ENCODE measurements around the gene BCKDK.
A peak's percentile ranks its signal among the peaks of the same experiment; 100 is the strongest.

BCKDK gene

GRCh38 chr16:31108794-31109558 lies 790 bp downstream of the BCKDK start:
- TF ChIP-seq, protein P1, sequence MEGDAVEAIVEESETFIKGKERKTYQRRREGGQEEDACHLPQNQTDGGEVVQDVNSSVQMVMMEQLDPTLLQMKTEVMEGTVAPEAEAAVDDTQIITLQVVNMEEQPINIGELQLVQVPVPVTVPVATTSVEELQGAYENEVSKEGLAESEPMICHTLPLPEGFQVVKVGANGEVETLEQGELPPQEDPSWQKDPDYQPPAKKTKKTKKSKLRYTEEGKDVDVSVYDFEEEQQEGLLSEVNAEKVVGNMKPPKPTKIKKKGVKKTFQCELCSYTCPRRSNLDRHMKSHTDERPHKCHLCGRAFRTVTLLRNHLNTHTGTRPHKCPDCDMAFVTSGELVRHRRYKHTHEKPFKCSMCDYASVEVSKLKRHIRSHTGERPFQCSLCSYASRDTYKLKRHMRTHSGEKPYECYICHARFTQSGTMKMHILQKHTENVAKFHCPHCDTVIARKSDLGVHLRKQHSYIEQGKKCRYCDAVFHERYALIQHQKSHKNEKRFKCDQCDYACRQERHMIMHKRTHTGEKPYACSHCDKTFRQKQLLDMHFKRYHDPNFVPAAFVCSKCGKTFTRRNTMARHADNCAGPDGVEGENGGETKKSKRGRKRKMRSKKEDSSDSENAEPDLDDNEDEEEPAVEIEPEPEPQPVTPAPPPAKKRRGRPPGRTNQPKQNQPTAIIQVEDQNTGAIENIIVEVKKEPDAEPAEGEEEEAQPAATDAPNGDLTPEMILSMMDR (IDR thresholded peaks at IDR 0.05; ENCODE audit: insufficient read depth, low read depth, low read length, missing control alignments), result no peak
- DNase-seq (ENCODE audit: low read depth), result no peak
- H3K4me3 ChIP-seq (ENCODE audit: low read depth, low read length), result peak overlapping the region; percentile 96

DNA sequence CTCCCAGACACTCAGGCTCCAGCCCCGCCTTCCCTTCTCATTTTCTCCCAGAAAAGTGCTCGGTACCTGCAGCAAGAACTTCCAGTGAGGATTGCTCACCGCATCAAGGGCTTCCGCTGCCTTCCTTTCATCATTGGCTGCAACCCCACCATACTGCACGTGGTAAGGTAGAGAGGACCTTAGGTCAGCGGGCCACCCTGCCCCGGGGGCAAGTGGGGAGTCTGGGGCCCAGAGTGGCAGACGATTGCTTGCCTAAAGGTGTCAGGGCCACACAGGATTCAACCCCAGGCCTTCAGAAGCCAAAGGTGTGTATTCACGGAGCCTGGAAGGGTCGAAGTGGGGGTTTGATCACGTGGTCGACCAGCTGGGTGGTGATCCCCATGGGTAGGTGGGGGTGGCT lies 1.4 kb downstream of the BCKDK start:
- TF ChIP-seq, protein P1 (IDR thresholded peaks at IDR 0.05; ENCODE audit: insufficient read depth, low read depth, low read length, missing control alignments), result no peak
- no peak overlapping the region for H3K4me3 ChIP-seq (ENCODE audit: low read depth, low read length)
- no peak for DNase-seq (ENCODE audit: low read depth)

DNA sequence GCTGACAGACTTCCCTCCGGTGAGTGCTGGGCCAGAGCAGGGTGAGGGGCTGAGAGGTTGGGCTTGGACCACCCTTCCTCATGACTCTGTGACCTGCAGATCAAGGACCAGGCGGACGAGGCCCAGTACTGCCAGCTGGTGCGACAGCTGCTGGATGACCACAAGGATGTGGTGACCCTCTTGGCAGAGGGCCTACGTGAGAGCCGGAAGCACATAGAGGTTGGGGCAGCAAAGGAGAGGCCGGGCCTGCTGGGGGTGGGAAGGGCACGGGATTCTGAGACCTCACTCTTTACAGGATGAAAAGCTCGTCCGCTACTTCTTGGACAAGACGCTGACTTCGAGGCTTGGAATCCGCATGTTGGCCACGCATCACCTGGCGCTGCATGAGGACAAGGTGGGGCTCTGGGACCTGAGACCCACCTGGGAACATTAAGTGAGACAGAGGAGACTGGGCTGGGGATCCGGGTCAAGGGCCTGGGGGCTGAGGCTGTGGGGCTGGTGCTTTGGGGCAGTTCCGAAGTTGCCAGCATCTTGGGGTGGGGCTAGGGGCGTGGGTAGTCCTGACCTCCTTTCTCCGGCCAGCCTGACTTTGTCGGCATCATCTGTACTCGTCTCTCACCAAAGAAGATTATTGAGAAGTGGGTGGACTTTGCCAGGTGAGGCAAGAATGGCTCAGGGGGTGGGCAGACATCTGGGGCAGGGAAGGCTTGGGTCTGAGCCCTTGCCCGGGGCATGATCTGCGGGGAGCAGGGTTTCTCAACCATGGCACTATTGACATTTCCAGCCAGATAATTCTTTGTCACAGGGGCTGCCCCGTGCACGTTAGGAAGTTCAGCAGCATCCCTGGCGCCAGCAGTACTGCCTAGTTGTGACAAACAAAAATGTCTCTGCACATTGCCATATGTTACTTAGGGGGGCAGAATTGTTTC lies 2.2 kb downstream of the BCKDK start:
- no peak for DNase-seq (ENCODE audit: low read depth)
- no peak overlapping the region for H3K4me3 ChIP-seq (ENCODE audit: low read depth, low read length)
- TF ChIP-seq, protein P1 (IDR thresholded peaks at IDR 0.05; ENCODE audit: insufficient read depth, low read depth, low read length, missing control alignments), result no peak

- TF ChIP-seq, protein P1 (IDR thresholded peaks at IDR 0.05; ENCODE audit: insufficient read depth, low read depth, low read length, missing control alignments), result no peak
- no peak overlapping the region for H3K4me3 ChIP-seq (ENCODE audit: low read depth, low read length)
- no peak for DNase-seq (ENCODE audit: low read depth)
Measured at GRCh38 chr16:31111881-31112466, 3.8 kb downstream of the BCKDK start.

- no peak overlapping the region for H3K4me3 ChIP-seq (ENCODE audit: low read depth, low read length)
- DNase-seq (ENCODE audit: low read depth), result no peak
- TF ChIP-seq, protein P1 (IDR thresholded peaks at IDR 0.05; ENCODE audit: insufficient read depth, low read depth, low read length, missing control alignments), result no peak
Measured at GRCh38 chr16:31112711-31113110, 4.5 kb downstream of the BCKDK start.

DNA sequence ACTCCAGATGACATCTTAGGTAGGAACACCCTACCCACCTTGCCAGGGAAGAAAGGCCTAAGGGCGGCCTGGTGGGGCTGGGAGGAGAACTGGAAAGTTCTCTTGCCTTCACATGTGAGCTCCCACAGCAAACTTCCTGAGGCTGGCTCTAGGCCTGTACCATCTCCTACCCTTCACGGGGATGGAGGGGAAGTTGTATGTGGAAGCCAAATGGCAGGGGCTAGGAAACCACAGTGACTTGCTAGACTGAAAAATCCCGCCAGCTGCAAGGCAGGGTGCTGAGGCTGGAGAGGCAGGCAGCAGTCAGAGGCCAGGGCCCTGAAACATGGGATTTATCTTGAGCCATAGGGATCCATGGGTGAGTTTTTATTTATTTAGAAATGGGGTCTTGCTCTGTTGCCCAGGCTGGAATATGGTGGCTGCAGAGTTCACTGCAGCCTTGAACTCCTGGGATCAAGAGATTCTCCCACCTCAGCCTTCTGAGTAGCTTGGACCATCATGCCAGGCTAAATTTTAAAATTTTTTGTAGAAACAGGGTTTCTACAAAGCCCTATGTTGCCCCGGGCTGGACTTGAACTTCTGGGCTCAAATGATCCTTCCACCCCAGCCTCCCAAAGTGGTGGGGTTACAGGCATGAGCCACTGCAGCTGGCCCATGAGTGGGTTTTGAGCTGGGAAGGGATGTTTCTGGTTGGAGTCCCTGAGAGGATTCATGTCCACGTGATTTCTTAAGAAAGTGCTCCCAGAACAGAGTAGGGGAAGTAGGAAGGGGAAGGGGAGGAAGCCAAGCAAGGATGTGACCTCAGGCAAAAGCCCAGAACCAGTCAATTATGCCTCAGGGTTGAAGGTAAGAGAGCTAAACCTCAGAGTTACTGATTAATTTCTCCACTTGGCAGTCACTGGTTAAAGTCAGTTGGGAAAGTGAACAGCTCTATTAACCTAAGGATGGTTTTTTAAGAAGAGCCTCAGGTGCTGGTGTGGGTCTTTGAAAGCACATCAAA lies 5.2 kb downstream of the BCKDK start:
- H3K4me3 ChIP-seq (ENCODE audit: low read depth, low read length), result no peak overlapping the region
- TF ChIP-seq, protein P1 (IDR thresholded peaks at IDR 0.05; ENCODE audit: insufficient read depth, low read depth, low read length, missing control alignments), result no peak
- DNase-seq (ENCODE audit: low read depth), result no peak

All from GM12865 (cell line).